Sigmoid colon (tissue), 7 donors: ENCODE measurements around the gene PLEKHA6. TPM values are rescaled to one million over a fixed set of nuclear protein-coding genes. Genes with fewer than 3 reads are reported as not detected.
A peak's percentile ranks its signal among the peaks of the same experiment; 100 is the strongest.

Source experiments
- DNase-seq: peaks from one replicate; pipeline ENCODE4 v3.0.0-alpha.2; 2019
- H3K27ac ChIP-seq, 4 donors: fragments of 200-600 bp; sonication (generic); one replicate each; pipeline ENCODE4 v1.5.1; 2016 to 2019; ENCODE audit warnings: mild to moderate bottlenecking in 1 of 4
- H3K27me3 ChIP-seq, 3 donors: fragments of 200-600 bp; sonication (generic); one replicate each; pipeline ENCODE4 v1.5.1; 2019; ENCODE audit warnings: mild to moderate bottlenecking in 1 of 3
- H3K36me3 ChIP-seq, 4 donors: fragments of 200-600 bp; sonication (generic); one replicate each; pipeline ENCODE4 v1.5.1; 2016 to 2019
- H3K4me1 ChIP-seq, 4 donors: fragments of 200-600 bp; sonication (generic); one replicate each; pipeline ENCODE4 v1.5.1; 2017 to 2019
- H3K4me3 ChIP-seq, 4 donors: fragments of 200-600 bp; sonication (generic); one replicate each; pipeline ENCODE4 v1.5.1; 2017 to 2019; ENCODE audit warnings: mild to moderate bottlenecking in 2 of 4, moderate library complexity in 1 of 4
- H3K9me3 ChIP-seq, 4 donors: fragments of 200-600 bp in 3 of 4; sonication (generic) in 3 of 4; one replicate each; pipeline versions ENCODE4 v1.5.1 to v1.6.1; 2013 to 2019
- CTCF ChIP-seq, 4 experiments: fragments of 450-650 bp in 3 of 4; fragments of 200-600 bp in 1 of 4; IDR thresholded peaks; one replicate each; pipeline ENCODE4 v1.5.1; 2016 to 2019; ENCODE audit warnings: antibody characterized with exemption in 4 of 4, mild to moderate bottlenecking in 3 of 4, moderate library complexity in 2 of 4
- EP300 ChIP-seq, 4 donors: sonication (generic); formaldehyde crosslinking; IDR thresholded peaks; one replicate each; pipeline ENCODE4 v1.6.1; 2017; ENCODE audit warnings: antibody characterized with exemption in 4 of 4
- POLR2A ChIP-seq, 2 donors: fragments of 450-650 bp; IDR thresholded peaks; one replicate each; pipeline ENCODE4 v1.6.1; 2016; ENCODE audit warnings: antibody characterized with exemption in 2 of 2, mild to moderate bottlenecking in 2 of 2, moderate library complexity in 2 of 2
- POLR2AphosphoS5 ChIP-seq, 4 donors: sonication (generic); formaldehyde crosslinking; IDR thresholded peaks; one replicate each; pipeline ENCODE4 v1.6.1; 2017; ENCODE audit warnings: antibody characterized with exemption in 4 of 4
- WGBS, 2 donors: extraction: QIAGEN DNeasy Blood & Tissue Kit; methylation state at CpG; one replicate each; pipeline ENCODE4 v1.1.7; 2013; 5-methylcytosine and 5-hydroxymethylcytosine counted together
- intact Hi-C: fragments of 100-400 bp; cut with DNase I; formaldehyde crosslinking; loops from one replicate; pipeline ENCODE4 v1.15.1; 2023
- polyA plus RNA-seq, 3 donors: library from polyadenylated mRNA; stranded (reverse); fragments of 200-250 nt; gene quantifications; one replicate each; pipeline ENCODE4 v1.2.3, GENCODE V29; 2013
- total RNA-seq, 4 donors: library from RNA; depleted of rRNA; stranded (reverse); fragments of >200 nt; gene quantifications; one replicate each; pipeline ENCODE4 v1.1.0, GENCODE V29; 2016
- donor health status: healthy with polysubstance abuse.
- donor health status: Bipolar disorder and iron deficiency.
- donor health status: healthy.

Gene PLEKHA6
- total and polyA plus RNA-seq, 7 donors, result 5.6 to 58.7 (median 15.0) TPM

DNA sequence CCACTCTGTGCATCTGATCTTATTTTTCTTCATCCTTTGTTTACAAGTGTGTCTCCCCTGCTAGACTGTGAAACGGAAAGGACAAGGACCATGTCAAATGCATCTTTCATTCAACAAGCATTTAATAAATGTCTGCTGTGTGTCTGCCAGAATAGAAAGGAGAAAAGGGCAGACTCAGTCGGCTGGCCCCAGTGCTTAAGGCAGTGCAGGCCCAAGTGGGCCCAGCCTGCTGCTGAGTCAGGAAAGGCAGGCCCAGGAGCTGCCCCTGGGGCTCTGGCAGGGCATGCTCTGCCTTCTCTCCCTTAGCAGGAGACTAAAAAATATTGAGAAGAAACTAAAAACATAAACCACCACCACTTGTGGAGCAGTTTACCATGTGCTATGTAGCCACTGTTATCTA lies 38.1 kb downstream of the PLEKHA6 start:
- H3K36me3 ChIP-seq, result no peaks in the 10 kb centered on the region
- WGBS, 2 donors, result 62 to 63% methylated on average over 2 of the region's 2 CpGs
- intact Hi-C loops, result no loop called here
- H3K4me1 ChIP-seq, result peaks cover 0 to 24% (median 15%) of the 10 kb centered on the region in 4 donors
- no peaks in the 10 kb centered on the region for H3K27me3 ChIP-seq
- no peaks in the 10 kb centered on the region for H3K9me3 ChIP-seq
- no peak overlapping the region for H3K4me3 ChIP-seq
- DNase-seq, result no peak
- no peak overlapping the region for H3K27ac ChIP-seq
- TF ChIP-seq CTCF (IDR thresholded peaks at IDR 0.05), result no peak
- TF ChIP-seq POLR2A (IDR thresholded peaks at IDR 0.05), result no peak
- no peak for TF ChIP-seq EP300 (IDR thresholded peaks at IDR 0.05)
- no peak for TF ChIP-seq POLR2AphosphoS5 (IDR thresholded peaks at IDR 0.05)

GRCh38 chr1:204321051-204321450 lies 38.7 kb downstream of the PLEKHA6 start:
- TF ChIP-seq CTCF (IDR thresholded peaks at IDR 0.05) (no peak), POLR2AphosphoS5 (IDR thresholded peaks at IDR 0.05) (no peak), POLR2A (IDR thresholded peaks at IDR 0.05) (no peak), EP300 (IDR thresholded peaks at IDR 0.05) (no peak)
- Histone ChIP-seq H3K27me3 (no peaks in the 10 kb centered on the region), H3K9me3 (no peaks in the 10 kb centered on the region), H3K36me3 (no peaks in the 10 kb centered on the region), H3K4me1 (peaks cover 0 to 24% (median 15%) of the 10 kb centered on the region in 4 donors), H3K4me3 (no peak overlapping the region), H3K27ac (no peak overlapping the region)
- intact Hi-C loops, result no loop called here
- DNase-seq, result no peak
- 92 to 96% methylated on average over 2 of the region's 2 CpGs for WGBS, 2 donors

DNA sequence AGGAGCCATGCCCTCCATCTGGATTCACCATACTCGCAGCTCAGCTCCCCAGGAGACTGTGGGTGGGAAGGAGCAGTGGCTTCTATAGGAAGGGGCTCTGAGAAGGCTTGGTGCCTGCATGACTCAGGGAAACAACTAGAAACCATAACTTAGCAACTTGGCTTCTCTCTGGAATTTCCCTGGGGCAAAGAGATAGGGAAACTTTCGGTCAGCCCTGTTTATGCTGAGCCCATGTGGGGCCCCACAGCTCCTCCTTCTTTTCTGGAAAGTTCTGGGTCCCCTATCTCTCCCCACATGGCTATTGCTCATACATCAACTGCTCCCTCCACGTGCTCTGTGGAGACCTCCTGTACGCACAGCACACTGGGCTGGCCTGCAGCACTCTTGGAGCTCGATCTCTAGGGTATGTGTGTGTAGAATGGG lies 39.3 kb downstream of the PLEKHA6 start:
- peak overlapping the region in 1 of 4 donors; percentile 17 for H3K27ac ChIP-seq
- H3K27me3 ChIP-seq, result no peaks in the 10 kb centered on the region
- intact Hi-C loops, result no loop called here
- H3K36me3 ChIP-seq, result no peaks in the 10 kb centered on the region
- 71 to 88% methylated on average over 5 of the region's 5 CpGs for WGBS, 2 donors
- no peak overlapping the region for H3K4me3 ChIP-seq
- no peaks in the 10 kb centered on the region for H3K9me3 ChIP-seq
- TF ChIP-seq EP300 (IDR thresholded peaks at IDR 0.05) (no peak), POLR2AphosphoS5 (IDR thresholded peaks at IDR 0.05) (no peak), POLR2A (IDR thresholded peaks at IDR 0.05) (no peak), CTCF (IDR thresholded peaks at IDR 0.05) (no peak)
- no peak for DNase-seq
- peaks cover 0 to 24% (median 15%) of the 10 kb centered on the region in 4 donors for H3K4me1 ChIP-seq

DNA sequence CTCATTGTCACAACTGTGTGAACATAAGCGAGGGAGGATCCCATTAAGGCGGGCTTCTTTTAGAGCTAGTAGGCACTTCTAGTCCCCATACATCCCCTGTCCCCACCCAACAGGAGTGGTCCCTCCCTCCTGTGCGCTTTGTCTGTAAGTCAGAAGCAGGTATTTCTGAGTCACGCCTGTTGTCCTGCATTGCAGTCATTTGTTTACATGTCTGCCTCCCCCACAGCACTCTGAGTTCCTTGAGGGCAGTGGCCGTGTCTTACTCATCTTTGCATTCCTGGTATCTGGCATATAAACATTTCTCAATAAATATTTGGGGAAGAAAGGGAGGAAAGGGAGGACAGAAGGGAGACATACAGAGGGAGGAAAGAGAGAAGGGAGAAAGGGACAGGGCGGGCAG lies 40.3 kb downstream of the PLEKHA6 start:
- DNase-seq, result no peak
- H3K27ac ChIP-seq, result peak overlapping the region in 3 of 4 donors; percentile 3 to 17 (median 10)
- TF ChIP-seq POLR2AphosphoS5 (IDR thresholded peaks at IDR 0.05) (peak in 1 of 4 donors; percentile 45), CTCF (IDR thresholded peaks at IDR 0.05) (no peak), POLR2A (IDR thresholded peaks at IDR 0.05) (no peak), EP300 (IDR thresholded peaks at IDR 0.05) (no peak)
- peaks cover 0 to 24% (median 15%) of the 10 kb centered on the region in 4 donors for H3K4me1 ChIP-seq
- no peak overlapping the region for H3K4me3 ChIP-seq
- 56 to 76% methylated on average over 6 of the region's 6 CpGs for WGBS, 2 donors
- H3K36me3 ChIP-seq, result no peaks in the 10 kb centered on the region
- intact Hi-C loops, result no loop called here
- H3K9me3 ChIP-seq, result no peaks in the 10 kb centered on the region
- H3K27me3 ChIP-seq, result no peaks in the 10 kb centered on the region

DNA sequence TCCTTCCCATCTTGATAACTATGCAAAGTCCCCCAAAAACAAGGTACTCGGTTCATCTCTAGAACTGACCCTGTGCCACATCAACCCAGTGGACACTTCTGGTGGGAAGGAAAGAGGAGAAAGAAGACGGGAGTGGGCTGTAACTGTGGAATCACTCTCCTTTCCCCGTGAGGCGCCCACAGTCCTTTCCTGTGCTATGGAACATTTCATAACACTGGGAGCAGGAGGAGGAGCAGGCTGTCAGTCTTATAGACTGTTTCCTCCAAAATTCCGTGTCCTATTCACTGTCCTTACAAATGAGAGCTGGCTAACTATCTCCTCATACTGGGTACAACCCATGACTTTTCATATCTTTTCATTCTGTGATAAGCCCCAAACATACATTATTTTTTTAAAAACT lies 40.7 kb downstream of the PLEKHA6 start:
- WGBS, 2 donors, result 76 to 84% methylated on average over 5 of the region's 5 CpGs
- H3K9me3 ChIP-seq, result no peaks in the 10 kb centered on the region
- no peak for TF ChIP-seq CTCF (IDR thresholded peaks at IDR 0.05)
- TF ChIP-seq POLR2A (IDR thresholded peaks at IDR 0.05), result no peak
- TF ChIP-seq EP300 (IDR thresholded peaks at IDR 0.05), result no peak
- TF ChIP-seq POLR2AphosphoS5 (IDR thresholded peaks at IDR 0.05), result no peak
- DNase-seq, result no peak
- no peak overlapping the region for H3K4me3 ChIP-seq
- H3K27ac ChIP-seq, result peak overlapping the region in 3 of 4 donors; percentile 3 to 18 (median 10)
- no peaks in the 10 kb centered on the region for H3K27me3 ChIP-seq
- intact Hi-C loops, result no loop called here
- H3K4me1 ChIP-seq, result peaks cover 0 to 24% (median 15%) of the 10 kb centered on the region in 4 donors
- no peaks in the 10 kb centered on the region for H3K36me3 ChIP-seq
